Measurements from ENCODE around the gene AKR1C1.
"Not testable (repeated sequence)": the region's sequence is repeated elsewhere in the genome, so short reads cannot be mapped to it uniquely, and the experiment has no call there.

Gene AKR1C1

DNA sequence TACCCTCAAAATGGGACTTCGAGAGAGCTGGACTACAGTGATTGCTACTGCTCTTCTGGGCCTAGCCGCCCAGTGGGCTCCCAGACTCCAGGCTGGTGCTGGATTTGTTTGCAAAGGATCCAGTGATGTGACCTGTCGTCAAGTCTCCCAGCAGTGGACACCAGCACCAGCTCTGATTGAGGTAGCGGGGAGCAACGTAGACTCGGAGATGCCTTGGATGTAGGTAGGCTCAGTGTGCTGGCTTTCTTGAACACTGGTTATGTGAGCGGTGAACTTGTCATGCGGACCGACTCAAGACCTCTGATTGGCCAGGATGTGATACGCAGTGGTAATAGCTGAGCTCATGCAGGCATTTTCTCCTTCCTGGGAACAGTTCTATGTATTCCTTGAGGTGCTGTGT, 21.0 kb downstream of the AKR1C1 start:
- FAIRE-seq, result no peak

DNA sequence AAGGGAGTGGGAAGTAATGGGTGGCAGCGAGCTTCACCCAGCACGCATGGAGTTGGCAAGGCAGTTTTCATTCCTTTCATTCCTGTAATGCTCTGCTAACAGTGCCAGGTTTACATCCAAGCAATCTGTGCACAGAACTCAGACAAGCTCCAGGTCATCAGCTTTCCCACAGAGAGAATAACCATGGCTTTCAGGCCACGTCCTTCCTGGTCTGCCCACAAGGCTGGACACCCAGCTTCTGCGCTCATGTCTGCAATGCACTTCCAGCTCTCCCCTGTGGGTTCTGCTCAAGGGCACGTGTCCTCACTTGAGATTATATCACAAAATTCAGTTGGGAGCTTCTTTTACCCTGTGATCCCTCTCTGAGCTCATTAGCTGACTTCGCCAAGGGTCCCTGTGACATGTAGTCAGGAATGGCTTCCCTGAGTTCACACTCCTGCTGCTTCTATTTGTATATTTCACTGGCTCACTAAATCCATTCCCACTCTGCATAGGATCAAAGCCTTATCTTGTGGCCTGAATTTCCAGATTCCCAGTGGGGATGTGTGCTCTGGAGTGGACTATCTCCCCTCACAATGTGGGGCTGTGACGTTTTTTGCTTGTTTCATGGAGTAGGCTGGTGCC, 21.9 kb downstream of the AKR1C1 start:
- FAIRE-seq, result no peak

DNA sequence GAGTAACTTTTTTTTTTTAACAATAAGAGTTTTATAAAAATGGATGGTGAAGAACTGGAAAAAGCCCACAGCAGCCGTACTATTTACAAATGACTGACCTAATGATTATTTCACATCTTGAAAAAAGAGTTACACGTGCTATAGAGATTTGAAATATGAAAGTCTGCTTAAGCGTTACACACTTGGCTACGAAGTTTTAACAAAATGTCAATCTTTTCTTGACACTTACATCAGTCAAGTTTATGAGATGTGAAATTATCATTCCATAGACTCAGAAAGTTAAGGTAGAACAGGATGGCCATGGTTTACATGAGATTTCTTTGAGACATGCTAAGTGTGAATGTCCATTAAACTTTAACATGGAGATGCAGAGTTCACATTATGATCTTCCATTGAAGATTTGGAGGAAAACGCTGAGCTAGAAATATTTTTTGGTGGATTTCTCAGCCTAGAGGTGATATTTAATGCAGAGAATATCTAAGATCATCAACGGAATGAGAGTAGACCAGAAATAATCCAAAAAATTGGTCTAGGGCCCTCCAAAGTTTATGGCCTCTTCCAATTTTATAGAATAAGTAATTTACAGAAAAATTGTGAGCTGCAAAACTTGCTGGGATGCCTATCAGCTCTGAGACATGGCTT, 24.9 kb downstream of the AKR1C1 start:
- not testable (repeated sequence) for FAIRE-seq

DNA sequence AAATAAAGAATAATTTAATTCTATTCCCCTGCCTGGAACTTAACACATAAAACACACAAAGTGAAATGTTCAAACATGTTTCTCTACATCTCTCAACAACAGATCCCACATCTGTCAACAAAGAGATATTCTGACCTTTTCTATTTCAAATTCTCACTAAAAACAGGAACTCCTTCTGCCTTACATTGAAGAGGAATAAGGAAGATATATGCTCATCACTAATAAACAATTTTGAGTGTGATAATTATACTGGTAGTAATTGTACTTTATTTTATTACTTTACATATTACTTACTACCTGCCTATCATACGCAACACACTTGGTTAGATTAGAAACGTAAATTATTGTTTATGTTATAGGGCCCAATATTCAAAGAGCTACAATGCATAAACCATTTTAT, 27.0 kb downstream of the AKR1C1 start:
- no peak for FAIRE-seq

DNA sequence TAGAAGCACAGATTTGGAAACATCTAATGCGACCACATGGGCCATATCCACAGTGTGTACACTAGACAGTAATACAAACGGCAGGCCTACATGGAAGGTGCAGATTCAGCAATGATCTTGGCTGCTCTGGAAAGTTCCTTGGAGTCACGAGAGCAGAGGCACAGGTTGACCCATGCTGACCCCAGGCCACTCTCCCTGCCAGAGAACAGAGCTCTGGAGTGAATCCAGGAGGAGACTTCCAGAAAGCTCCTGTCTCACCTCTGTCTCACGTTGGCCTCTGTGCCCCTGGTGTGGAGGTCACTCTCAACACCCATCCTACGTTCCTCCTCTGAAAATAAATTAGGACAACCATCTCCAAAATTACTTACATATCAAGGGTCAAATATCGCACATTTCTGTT, 28.2 kb downstream of the AKR1C1 start:
- not testable (repeated sequence) for FAIRE-seq

DNA sequence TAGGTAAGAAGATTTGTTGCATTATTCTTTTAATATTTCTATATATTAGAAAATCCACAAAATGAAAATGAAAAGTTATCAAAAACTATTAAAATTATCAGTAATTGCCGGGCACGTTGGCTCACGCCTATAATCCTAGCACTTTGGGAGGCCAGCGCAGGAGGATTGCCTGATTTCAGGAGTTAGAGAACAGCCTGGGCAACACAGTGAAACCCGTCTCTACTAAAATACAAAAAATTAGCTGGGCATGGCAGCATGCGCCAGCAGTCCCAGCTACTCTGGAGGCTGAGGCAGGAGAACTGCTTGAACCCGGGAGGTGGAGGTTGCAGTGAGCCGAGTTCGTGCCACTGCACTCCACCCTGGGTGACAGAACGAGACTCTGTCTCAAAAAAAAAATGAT, 29.3 kb downstream of the AKR1C1 start:
- FAIRE-seq, result not testable (repeated sequence)

DNA sequence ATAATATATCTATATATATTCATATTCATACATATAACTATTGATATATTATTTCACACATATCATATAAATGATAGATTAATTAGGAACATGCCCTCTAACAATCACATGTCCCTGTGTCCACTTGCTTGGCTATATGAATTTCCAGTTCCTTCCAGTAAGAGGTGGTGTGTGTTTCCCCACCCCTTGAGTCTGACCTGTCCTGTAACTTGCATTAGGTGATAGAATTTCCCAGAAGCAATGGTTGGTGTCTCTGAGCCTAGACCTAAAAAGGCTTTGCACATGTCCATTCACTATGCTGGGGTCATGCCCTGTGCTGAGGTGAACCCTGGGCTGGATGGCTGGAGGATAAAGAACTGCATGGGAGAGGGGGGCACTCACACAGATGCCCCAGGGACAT, 31.0 kb downstream of the AKR1C1 start:
- FAIRE-seq, result not testable (repeated sequence)

DNA sequence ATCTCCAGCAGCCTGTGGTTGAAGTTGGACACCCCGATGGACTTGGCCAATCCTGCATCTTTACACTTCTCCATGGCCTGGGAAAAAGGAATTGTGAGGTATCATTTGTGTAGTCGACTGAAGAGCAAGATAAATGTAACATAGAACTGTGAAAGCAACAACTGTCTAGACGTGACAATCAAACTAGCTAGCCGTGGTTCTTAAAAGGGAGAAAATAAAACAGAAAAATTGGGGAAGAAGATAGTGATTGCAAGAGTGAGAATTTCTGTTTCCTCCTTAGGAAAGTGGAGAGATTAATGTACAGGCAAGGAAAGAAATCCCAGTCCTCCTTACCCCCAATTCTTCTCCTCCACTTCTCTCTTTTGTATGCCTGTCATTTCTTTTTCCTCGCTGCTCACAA, 35.5 kb downstream of the AKR1C1 start:
- no peak for FAIRE-seq

DNA sequence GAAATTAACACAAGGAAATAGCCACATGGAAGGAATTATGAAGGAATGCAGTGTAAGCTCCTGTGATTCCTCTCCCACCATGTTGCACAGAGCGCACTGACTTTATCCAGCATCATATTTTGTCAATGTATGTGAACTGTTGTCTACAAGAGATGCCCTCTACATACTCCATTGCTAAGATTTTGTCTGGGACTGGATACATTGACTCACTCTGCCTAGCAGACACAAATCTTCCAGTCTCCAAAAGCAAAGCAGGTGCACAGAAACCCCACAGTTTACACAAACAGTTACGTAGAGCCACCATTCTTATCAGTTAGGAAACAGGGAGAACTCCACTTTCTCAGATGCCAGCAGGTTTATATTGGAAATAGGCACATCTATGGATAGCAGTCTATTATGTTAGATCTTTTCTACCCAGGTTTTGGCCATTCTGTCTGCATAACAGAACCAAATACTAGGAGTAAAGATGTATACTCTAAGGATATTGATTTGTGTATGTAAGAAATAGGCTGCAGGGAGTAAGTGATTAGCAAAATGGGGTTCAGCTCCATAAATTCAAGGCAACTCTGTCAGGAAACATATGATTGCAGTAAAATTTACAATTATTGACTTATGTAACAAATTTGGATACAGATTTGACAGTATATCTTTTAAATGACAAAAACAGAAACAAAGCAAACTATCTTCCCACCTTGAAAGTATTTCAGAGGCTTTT, 39.0 kb downstream of the AKR1C1 start:
- FAIRE-seq, result no peak

DNA sequence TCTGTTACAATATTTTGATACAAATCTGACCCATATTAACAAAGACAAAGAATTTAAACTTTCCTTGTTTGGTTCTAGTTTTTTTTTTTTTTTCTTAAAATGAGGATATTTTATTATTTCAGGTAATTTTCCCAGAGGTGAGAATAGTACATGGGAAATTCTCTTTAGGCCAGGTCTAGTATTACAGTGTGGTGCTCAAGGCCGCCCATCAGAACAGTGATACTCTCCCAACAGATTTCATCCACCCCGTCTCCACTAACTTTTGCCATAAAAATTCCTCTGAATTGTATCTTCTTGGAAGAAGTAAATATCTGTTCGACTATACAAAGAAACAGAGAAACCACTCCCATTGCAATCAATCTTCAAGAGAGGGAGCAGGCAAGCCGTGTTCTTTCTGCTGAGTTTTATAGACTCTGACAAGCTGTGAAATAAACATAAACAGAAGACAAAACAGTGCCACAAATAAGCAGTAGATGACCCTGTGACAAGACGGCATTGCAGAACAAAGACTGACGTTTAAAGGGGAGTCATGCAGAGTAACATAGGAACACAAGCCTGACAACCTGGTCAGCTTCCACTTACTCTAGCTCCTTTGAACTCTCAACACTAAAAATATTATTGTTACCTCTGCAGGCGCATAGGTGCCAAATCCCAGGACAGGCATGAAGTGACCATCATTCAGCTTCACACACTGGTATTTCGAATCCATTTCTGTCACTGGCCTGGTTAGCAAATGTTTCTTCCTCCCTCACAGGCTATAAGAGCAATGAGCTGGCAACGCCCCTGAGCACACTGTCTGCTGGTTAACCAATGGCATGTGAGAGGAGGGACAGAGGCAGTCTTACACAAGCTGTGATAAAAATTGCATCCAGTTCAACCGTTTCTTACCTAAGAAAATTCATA, 40.2 kb downstream of the AKR1C1 start, which contains the start of gene AKR1C2:
Gene AKR1C2 (minus strand): TSS at position 731 of the 903 bp plus-strand sequence. CDS start 22 bp downstream, at position 709.
- peak; percentile 98 for FAIRE-seq

DNA sequence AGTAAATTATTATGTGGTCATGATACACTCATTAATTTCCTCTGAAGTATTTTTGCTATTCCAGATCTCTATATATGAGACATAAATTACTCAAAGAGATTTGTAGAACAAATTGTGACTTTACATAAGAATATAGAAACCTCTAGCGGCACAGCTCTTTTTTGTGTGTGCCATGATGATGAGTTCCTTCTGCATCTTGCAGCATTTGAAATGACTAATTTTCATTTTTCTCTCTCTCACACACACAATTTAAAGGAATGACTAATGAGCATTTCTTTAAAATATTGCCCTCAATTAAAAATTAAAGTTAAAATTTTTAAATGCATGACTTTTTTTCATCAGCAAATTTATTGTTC, 40.8 kb downstream of the AKR1C1 start:
- FAIRE-seq, result not testable (repeated sequence)

DNA sequence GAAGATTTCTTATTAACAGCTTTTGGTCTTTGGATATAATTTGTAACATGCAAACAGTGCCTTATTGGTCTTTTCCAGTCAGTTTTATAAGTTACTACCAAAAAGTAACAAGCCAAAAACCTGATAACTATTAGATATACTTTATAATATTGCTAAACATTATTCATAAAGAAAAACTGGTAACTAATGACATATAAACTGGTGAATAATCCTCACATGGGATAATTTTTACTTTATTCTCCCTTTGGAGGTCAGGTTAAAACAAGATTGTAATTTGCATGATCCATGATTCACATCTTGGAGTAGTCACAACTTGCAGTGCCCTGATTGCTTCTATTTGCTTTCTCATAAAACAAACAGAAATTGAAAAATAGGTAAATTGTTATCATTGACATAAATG, 41.3 kb downstream of the AKR1C1 start:
- not testable (repeated sequence) for FAIRE-seq

DNA sequence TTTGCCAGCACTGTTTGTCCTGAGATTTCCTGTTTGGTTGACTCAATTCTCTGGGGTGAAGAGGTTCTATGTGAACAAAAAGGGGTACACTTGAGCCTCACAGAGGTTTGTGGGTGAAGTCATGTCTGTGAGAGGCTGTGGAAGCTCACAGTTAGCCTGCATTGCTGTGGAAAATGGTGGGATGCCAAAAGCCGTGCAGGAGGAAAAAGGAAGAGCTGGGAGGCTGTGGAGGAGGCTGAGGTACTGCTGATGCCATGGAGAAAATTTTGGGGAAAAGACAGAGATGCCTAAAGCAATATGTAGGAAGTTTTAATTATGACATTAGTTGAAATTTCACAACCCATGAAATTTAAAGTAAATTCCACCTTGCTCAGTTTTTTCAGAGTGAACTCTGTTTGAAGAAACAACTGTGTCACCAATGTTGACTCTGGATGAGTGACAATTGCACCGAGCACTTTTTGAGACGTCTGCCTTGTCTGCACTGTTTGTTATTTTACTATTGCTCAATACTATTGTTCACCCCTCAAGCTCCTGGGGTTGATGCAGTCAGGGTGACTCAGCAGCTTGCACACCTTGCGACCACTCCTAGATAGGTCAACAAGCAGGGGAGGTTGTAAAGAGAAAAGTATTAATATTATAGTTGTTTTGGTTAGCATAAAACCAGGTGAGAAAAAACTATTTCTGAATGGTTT, 45.8 kb downstream of the AKR1C1 start:
- FAIRE-seq, result not testable (repeated sequence)

DNA sequence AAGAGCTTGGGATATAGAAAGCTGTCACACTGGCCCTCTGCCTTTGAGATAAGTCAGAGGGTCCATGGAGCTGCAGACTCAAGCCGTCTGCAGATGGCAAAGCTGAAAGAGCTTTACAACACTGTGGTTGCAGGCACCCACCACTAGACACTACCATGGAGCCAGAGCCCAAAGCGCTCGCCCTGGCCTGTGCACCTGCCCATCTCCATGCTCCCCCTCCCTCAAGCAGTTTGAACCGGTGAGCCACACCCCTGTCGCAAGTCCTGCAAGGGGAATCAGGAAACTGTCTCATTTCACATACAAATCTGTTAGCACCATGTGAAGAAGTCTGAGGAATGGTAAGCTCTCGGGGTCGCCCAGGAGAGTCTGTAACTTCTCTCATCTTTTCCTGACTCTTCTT, 46.8 kb downstream of the AKR1C1 start:
- FAIRE-seq, result not testable (repeated sequence)

DNA sequence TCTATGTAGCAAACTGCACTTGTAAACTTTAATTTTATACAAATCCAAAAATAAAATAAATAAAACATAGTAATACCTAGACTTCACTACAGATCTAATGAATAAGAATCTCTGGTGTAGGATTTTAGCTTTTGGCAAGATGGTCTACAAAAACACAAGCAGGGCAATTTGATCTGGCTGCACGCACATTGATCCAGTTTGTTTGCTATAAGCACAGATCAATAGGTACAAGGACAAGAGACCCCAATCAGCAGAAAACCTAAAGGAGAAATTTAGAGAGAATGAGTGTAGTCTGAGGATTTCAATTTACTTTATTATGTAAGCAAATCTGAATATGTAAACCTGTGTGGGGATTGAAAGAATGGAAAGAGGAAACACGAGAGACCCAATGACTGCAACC, 48.2 kb downstream of the AKR1C1 start:
- FAIRE-seq, result peak; percentile 79

DNA sequence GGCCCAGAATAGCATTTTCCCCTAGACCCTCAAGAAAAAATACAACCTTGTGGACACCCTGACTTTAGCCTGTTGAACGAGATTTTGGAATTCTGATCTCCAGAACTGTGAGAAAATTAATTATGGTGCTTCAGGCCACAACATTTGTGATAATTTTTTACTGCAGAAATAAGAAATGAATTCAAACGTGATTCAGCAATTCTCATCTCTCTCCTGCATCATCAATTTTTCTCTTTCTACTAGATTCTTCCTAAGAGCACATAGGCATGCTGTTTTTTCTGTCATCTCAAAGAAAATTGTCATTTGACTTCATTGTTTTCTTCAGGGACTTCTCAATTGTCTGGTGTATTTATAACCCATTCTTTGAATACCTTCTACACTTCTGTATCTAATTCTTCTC, 49.4 kb downstream of the AKR1C1 start:
- FAIRE-seq, result no peak

DNA sequence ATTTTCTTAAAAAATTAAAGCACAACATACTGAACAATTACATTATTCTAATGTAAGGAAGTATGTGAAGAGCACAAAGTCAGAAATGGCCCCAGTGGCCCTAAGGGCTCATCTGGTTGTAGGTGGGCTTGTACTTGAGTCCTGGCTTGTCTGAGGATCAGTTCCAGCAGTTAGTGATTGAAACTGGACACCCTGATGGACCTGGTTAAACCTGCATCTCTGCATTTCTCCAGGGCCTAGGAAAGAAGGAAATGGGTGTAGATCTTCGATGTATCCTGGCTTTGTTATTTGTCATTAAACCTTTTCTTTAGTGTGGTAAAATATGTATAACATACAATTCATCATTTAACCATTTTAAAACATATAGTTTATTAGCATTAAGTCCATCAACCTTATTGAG, 50.2 kb downstream of the AKR1C1 start:
- FAIRE-seq, result no peak

DNA sequence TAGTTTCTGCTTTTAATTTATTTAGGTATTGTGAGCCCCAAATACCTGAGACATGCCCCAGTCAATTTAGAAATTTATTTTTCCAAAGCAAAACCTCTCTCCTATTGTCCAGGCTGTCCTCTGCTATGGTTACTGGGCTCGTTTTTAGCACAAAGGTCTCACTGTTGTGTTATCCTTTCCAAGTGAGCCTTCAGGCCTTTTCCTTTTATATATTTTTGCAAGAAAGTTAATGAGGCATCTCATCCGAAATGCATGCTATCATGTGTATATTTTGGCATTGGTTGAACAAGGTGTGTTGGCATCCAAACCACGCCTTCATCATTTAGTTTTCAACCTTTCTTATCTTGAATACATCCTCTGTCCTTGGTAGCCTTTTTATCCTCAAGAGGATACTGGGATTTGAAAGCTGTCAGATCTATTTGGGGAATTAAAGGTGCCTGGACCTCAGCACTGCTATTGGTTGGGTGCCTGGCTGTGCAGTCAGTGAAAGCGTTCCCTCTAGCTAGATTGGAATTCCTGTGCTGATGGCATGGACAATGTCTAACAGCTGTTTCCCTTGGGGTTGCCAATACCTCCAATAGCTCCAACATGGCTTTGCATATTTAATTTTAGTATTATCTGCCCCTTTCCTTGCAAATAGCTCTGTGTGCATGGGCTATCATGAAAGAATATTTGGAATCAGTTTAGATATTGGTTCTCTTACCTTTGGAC, 51.1 kb downstream of the AKR1C1 start:
- not testable (repeated sequence) for FAIRE-seq

DNA sequence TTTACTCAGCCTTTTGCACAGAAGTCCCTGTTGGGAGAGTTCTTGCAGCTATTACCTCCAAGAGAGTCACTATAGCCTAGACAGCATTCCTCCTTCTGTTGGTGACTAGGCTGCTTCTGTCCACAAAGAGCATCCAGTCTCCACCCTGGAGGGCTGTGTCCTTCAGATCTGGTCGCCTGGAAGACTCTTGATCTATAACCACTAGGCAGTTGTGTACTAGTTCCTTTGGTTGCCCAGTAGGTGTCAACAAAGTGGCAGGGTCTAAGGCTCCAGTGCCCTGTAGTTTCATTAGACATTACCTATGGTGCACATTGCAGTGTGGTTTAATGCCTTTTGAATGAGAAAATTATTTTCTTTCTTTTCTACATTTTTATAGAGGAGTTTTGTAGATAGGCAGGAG, 51.7 kb downstream of the AKR1C1 start:
- FAIRE-seq, result peak; percentile 85

DNA sequence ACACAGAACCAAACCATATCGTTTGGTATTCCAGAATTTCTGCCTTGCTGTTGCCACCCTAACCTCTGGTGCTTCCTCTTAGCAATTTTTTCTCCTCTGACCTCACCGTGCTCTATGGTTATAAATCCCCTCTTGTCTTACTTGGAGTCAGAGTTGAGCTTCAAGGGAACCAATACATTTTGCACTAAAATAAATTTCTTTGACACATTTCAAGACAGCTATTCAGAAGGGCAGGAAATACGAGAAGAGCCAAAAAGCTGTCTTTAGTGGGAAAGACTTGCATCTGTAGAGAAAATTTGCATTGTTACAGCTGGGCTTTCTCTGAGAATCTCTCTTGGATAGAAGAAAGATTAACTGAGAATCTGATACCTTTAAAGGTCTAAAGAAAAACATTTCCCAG, 54.9 kb downstream of the AKR1C1 start:
- no peak for FAIRE-seq

DNA sequence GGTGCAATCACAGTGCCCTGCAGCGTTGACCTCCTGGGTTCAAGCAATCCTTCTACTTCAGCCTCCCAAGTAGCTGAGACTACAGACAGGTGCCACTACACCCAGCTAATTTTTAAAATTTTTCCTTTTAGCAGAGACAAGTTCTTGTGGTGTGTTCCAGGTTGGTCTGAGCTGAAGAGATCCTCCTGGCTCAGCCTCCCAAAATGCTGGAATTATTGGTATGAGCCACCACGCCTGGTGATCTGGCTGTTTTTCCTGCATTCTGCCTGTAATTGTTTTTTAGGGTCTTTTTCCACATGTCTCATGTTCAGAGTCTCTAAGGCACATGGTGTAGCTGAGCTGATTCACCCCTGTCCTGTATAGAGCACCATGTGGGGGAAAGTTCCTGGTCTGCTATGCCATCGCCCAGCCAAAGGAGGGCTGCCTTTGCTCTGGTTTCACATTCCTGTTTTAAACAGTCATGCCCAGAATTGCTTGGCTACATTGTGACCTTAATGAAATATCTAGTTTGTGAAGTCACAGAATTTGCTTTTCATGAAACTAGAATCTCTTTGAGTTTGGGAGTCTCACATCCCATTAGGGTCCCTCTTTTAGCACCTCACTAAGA, 55.6 kb downstream of the AKR1C1 start:
- FAIRE-seq, result not testable (repeated sequence)

Data from islet of Langerhans (tissue), 1 donor.